Transverse colon (tissue), 4 donors: ENCODE data around the gene FAXC. TPM values are rescaled to one million over a fixed set of nuclear protein-coding genes. Genes with fewer than 3 reads are reported as not detected.
"Not testable (repeated sequence)": the region's sequence is repeated elsewhere in the genome, so short reads cannot be mapped to it uniquely, and the experiment has no call there.

ENCODE experiments used
- DNase-seq: peaks from one replicate; pipeline ENCODE4 v3.0.0-alpha.2; 2019
- H3K27ac ChIP-seq, 4 donors: fragments of 200-600 bp; sonication (generic); 2 replicates each; pipeline ENCODE4 v1.5.1; 2016 to 2018; ENCODE audit warnings: inconsistent platforms in 4 of 4
- H3K27me3 ChIP-seq: fragments of 200-600 bp; sonication (generic); 2 replicates; pipeline ENCODE4 v1.5.1; 2017; ENCODE audit warnings: inconsistent platforms
- H3K36me3 ChIP-seq, 4 donors: fragments of 200-600 bp; sonication (generic); 2 replicates each; pipeline ENCODE4 v1.5.1; 2017 to 2019; ENCODE audit warnings: inconsistent platforms in 4 of 4
- H3K4me1 ChIP-seq, 4 donors: fragments of 200-600 bp; sonication (generic); 2 replicates each; pipeline ENCODE4 v1.5.1; 2017 to 2020; ENCODE audit warnings: inconsistent platforms in 4 of 4
- H3K4me3 ChIP-seq, 4 donors: fragments of 200-600 bp; sonication (generic); 1 replicate in 1 of 4; 2 replicates in 3 of 4; pipeline versions ENCODE4 v1.5.1 to v1.6.1; 2017 to 2019; ENCODE audit warnings: inconsistent platforms in 4 of 4
- H3K9me3 ChIP-seq, 2 donors: fragments of 200-600 bp; sonication (generic); 2 replicates each; pipeline ENCODE4 v1.5.1; 2017 to 2019; ENCODE audit warnings: inconsistent platforms in 2 of 2
- EP300 ChIP-seq: sonication (generic); formaldehyde crosslinking; IDR thresholded peaks from one replicate; pipeline ENCODE4 v1.6.1; 2017; ENCODE audit warnings: antibody characterized with exemption, low read depth
- POLR2A ChIP-seq: fragments of 450-650 bp; IDR thresholded peaks from one replicate; pipeline ENCODE4 v1.6.1; 2016; ENCODE audit warnings: antibody characterized with exemption, mild to moderate bottlenecking, moderate library complexity
- POLR2AphosphoS5 ChIP-seq, 3 donors: sonication (generic); formaldehyde crosslinking; IDR thresholded peaks; one replicate each; pipeline ENCODE4 v1.6.1; 2016; ENCODE audit warnings: antibody characterized with exemption in 3 of 3
- WGBS, 2 donors: methylation state at CpG; one replicate each; pipeline ENCODE4 v1.1.5; 2018; ENCODE audit warnings: low coverage in 1 of 2; 5-methylcytosine and 5-hydroxymethylcytosine counted together
- in situ Hi-C, 4 donors: fragments of 200-750 bp; cut with MboI; loops; one replicate each; pipeline versions ENCODE4 v1.15.0 to v1.15.1; 2017; ENCODE audit warnings: low sequenced_read_pairs in 3 of 4, low pct_ligation_motif_present in 1 of 4, low pct_unique_long_range_greater_than_20kb in 1 of 4
- intact Hi-C: fragments of 100-400 bp; cut with DNase I; formaldehyde crosslinking; loops from one replicate; pipeline ENCODE4 v1.15.1; 2023; ENCODE audit warnings: low total_unique reads
- total RNA-seq, 4 donors: library from RNA; depleted of rRNA; stranded (reverse); fragments of >200 nt; gene quantifications; one replicate each; pipeline ENCODE4 v1.1.0, GENCODE V29; 2016
- TF ChIP-seq, protein P1 (sequence below), 5 experiments: fragments of 200-600 bp in 3 of 5; fragments of 450-650 bp in 2 of 5; sonication (generic) in 3 of 5; IDR thresholded peaks; 1 replicate in 2 of 5; 2 replicates in 3 of 5; pipeline ENCODE4 v1.5.1; 2016 to 2017; ENCODE audit warnings: antibody characterized with exemption in 5 of 5, inconsistent platforms in 3 of 5, mild to moderate bottlenecking in 2 of 5, moderate library complexity in 1 of 5

FAXC gene
- total RNA-seq, 4 donors from 2014 or later = 0.75 to 285 (median 7.1) TPM

DNA sequence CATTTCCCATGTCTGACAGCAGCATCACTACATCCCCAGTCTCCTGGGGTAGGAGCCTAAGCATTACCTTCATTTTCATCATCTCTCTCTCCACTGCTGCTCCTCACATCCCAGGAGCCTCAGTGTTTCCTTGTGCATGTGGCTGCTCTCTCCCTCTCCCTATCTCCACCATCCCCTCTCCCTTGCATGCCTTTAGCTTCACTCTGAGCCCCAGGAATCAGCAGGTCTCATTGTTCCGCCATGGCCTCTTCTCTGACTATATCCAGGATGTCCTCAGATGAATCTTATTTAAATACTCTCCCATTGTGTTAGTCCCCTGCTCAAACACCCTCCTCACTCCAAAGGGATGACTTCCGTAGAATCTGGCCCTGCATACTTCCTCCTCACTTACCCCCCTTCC, 79.4 kb downstream of the FAXC start:
- no peak for DNase-seq
- H3K9me3 ChIP-seq = no peaks in the 10 kb centered on the region
- in situ Hi-C loops (no loop called here), intact Hi-C loops (no loop called here)
- no peak overlapping the region for H3K27ac ChIP-seq
- WGBS, 2 donors = 70 to 100% methylated on average over 1 to 2 of the region's 2 CpGs
- H3K36me3 ChIP-seq = no peaks in the 10 kb centered on the region
- no peak overlapping the region for H3K4me3 ChIP-seq
- TF ChIP-seq POLR2AphosphoS5 (IDR thresholded peaks at IDR 0.05) = no peak
- TF ChIP-seq EP300 = no peak
- TF ChIP-seq POLR2A = no peak
- TF ChIP-seq, protein P1, sequence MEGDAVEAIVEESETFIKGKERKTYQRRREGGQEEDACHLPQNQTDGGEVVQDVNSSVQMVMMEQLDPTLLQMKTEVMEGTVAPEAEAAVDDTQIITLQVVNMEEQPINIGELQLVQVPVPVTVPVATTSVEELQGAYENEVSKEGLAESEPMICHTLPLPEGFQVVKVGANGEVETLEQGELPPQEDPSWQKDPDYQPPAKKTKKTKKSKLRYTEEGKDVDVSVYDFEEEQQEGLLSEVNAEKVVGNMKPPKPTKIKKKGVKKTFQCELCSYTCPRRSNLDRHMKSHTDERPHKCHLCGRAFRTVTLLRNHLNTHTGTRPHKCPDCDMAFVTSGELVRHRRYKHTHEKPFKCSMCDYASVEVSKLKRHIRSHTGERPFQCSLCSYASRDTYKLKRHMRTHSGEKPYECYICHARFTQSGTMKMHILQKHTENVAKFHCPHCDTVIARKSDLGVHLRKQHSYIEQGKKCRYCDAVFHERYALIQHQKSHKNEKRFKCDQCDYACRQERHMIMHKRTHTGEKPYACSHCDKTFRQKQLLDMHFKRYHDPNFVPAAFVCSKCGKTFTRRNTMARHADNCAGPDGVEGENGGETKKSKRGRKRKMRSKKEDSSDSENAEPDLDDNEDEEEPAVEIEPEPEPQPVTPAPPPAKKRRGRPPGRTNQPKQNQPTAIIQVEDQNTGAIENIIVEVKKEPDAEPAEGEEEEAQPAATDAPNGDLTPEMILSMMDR (IDR thresholded peaks at IDR 0.05) = no peak
- H3K4me1 ChIP-seq = no peaks in the 10 kb centered on the region
- no peaks in the 10 kb centered on the region for H3K27me3 ChIP-seq

GRCh38 chr6:99269207-99269606, 80.3 kb downstream of the FAXC start:
- H3K4me3 ChIP-seq = no peak overlapping the region
- no peaks in the 10 kb centered on the region for H3K36me3 ChIP-seq
- WGBS, 2 donors = 69% methylated on average over 3 of the region's 3 CpGs; no CpG with 5 or more reads in 1 of the 2 donors
- no peaks in the 10 kb centered on the region for H3K9me3 ChIP-seq
- DNase-seq = no peak
- no peak overlapping the region for H3K27ac ChIP-seq
- in situ Hi-C loops (no loop called here), intact Hi-C loops (no loop called here)
- TF ChIP-seq POLR2AphosphoS5 (IDR thresholded peaks at IDR 0.05) = no peak
- no peak for TF ChIP-seq POLR2A
- TF ChIP-seq, protein P1 (IDR thresholded peaks at IDR 0.05) = no peak
- no peak for TF ChIP-seq EP300
- no peaks in the 10 kb centered on the region for H3K27me3 ChIP-seq
- H3K4me1 ChIP-seq = no peaks in the 10 kb centered on the region

DNA sequence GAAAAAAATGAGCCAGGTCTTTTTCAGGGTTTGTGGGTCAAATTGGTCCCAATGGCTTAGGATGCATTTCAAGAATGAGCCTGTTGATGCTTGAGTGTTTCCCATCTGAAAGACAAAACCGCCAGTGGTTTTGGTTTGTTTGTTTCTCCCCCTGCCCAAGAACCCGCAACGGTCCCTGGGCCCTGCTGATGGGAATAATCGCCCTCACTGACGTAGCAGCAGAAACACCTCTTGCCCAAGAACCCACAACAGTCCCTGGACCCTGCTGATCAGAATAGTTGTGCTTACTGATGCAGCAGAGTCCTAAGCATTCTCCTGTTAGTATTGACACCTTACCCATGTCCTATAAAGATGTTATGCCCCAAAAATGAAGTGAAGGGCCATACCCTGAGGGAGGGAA, 82.5 kb downstream of the FAXC start:
- H3K27ac ChIP-seq, in situ Hi-C loops: not testable (repeated sequence)
- 91% methylated on average over 5 of the region's 5 CpGs; no CpG with 5 or more reads in 1 of the 2 donors for WGBS, 2 donors

GRCh38 chr6:99265447-99265846, 84.0 kb downstream of the FAXC start:
- H3K27ac ChIP-seq, in situ Hi-C loops, intact Hi-C loops, DNase-seq, H3K9me3 ChIP-seq, H3K27me3 ChIP-seq, H3K4me1 ChIP-seq, H3K36me3 ChIP-seq, H3K4me3 ChIP-seq: not testable (repeated sequence)
- WGBS, 2 donors = 77% methylated on average over 5 of the region's 5 CpGs; no CpG with 5 or more reads in 1 of the 2 donors

More for the DNA sequence above, 82.5 kb downstream of the FAXC start:
- H3K4me3 ChIP-seq, H3K4me1 ChIP-seq, intact Hi-C loops, DNase-seq, H3K36me3 ChIP-seq, H3K27me3 ChIP-seq, H3K9me3 ChIP-seq: not testable (repeated sequence)

GRCh38 chr6:99254616-99255550, 94.6 kb downstream of the FAXC start:
- intact Hi-C loops (no loop called here), in situ Hi-C loops (no loop called here)
- no peaks in the 10 kb centered on the region for H3K9me3 ChIP-seq
- H3K4me3 ChIP-seq = no peak overlapping the region
- TF ChIP-seq EP300 (no peak), POLR2AphosphoS5 (IDR thresholded peaks at IDR 0.05) (no peak), POLR2A (no peak)
- TF ChIP-seq, protein P1 (IDR thresholded peaks at IDR 0.05) = no peak
- H3K36me3 ChIP-seq = no peaks in the 10 kb centered on the region
- H3K27me3 ChIP-seq = no peaks in the 10 kb centered on the region
- no peaks in the 10 kb centered on the region for H3K4me1 ChIP-seq
- H3K27ac ChIP-seq = no peak overlapping the region
- 77 to 81% methylated on average over 8 to 20 of the region's 20 CpGs for WGBS, 2 donors
- DNase-seq = no peak
